Lung (tissue), 16 donors: ENCODE measurements around the gene ACVR1C. TPM values are rescaled to one million over a fixed set of nuclear protein-coding genes. Genes with fewer than 3 reads are reported as not detected.

ENCODE experiments used
- ATAC-seq: fragments of 200-7000 bp; cut with Tn5 transposase; one replicate; pipeline ENCODE4 v1.9.1; 2020; ENCODE audit warnings: moderate number of reproducible peaks; ENCODE audit not compliant: insufficient read depth, low FRiP score
- DNase-seq, 3 donors: peaks; one replicate each; pipeline ENCODE4 v3.0.0-alpha.2; 2013 to 2017
- H3K27ac ChIP-seq, 2 donors: one replicate each; pipeline ENCODE4 v1.5.1; 2013; ENCODE audit warnings: mild to moderate bottlenecking in 2 of 2, moderate library complexity in 2 of 2, control low read depth in 1 of 2, inconsistent platforms in 1 of 2, low read depth in 1 of 2, low read length in 1 of 2
- H3K27me3 ChIP-seq, 3 donors: one replicate each; pipeline ENCODE4 v1.5.1; 2013; ENCODE audit warnings: low read length in 2 of 3; ENCODE audit not compliant: control insufficient read depth in 3 of 3, insufficient read depth in 3 of 3
- H3K36me3 ChIP-seq, 4 donors: one replicate each; pipeline ENCODE4 v1.5.1; 2013; ENCODE audit warnings: low read length in 4 of 4, mild to moderate bottlenecking in 1 of 4, moderate library complexity in 1 of 4; ENCODE audit not compliant: control insufficient read depth in 4 of 4, insufficient read depth in 4 of 4
- H3K4me1 ChIP-seq, 5 donors: one replicate each; pipeline ENCODE4 v1.5.1; 2013; ENCODE audit warnings: low read length in 5 of 5, mild to moderate bottlenecking in 2 of 5, moderate library complexity in 1 of 5; ENCODE audit not compliant: control insufficient read depth in 5 of 5, insufficient read depth in 5 of 5
- H3K4me3 ChIP-seq: one replicate; pipeline ENCODE4 v1.5.1; 2013; ENCODE audit warnings: mild to moderate bottlenecking, control low read depth, moderate library complexity
- H3K9ac ChIP-seq, 2 donors: one replicate each; pipeline ENCODE4 v1.5.1; 2013; ENCODE audit warnings: low read length in 2 of 2, control low read depth in 1 of 2; ENCODE audit not compliant: insufficient read depth in 1 of 2
- H3K9me3 ChIP-seq, 4 donors: one replicate each; pipeline ENCODE4 v1.5.1; 2013; ENCODE audit warnings: low read length in 3 of 4, mild to moderate bottlenecking in 1 of 4, moderate library complexity in 1 of 4; ENCODE audit not compliant: control insufficient read depth in 4 of 4, insufficient read depth in 3 of 4
- WGBS, 2 donors: extraction: QIAGEN DNeasy Blood & Tissue Kit; methylation state at CpG; one replicate each; pipeline ENCODE4 v1.1.7; 2013; 5-methylcytosine and 5-hydroxymethylcytosine counted together
- long read RNA-seq, 5 donors: transcript quantifications; one replicate each; lab custom pipeline, GENCODE V29; 2026
- polyA plus RNA-seq, 2 donors: library from polyadenylated mRNA; stranded (reverse); fragments of 200-250 nt; gene quantifications; one replicate each; pipeline ENCODE4 v1.2.1, GENCODE V29; 2013
- total RNA-seq, 2 donors: library from RNA; depleted of rRNA in 1 of 2; stranded (reverse); fragments of >200 nt in 1 of 2; gene quantifications; one replicate each; pipeline ENCODE4 v1.2.1, GENCODE V29; 2014 to 2021
- TF ChIP-seq, protein P1 (sequence below): IDR thresholded peaks from 2 replicates; pipeline ENCODE4 v1.5.1; 2012; ENCODE audit warnings: mild to moderate bottlenecking; ENCODE audit errors: control extremely low read depth, extremely low read depth
- donor health status: control.
- donor health status: control.
- donor health status: Bipolar disorder and iron deficiency.
- donor health status: healthy.
- donor health status: DM: yes; HTN: yes; CAD: no.

The ACVR1C gene
- total RNA-seq (1 to 10 TPM in 1 of 2 donors, under 1 TPM in 1; 0.82 to 1.9 TPM), polyA plus RNA-seq (under 1 TPM; 0.08 to 0.35 TPM)
- long read RNA-seq, donor 1, result 0 reads
- long read RNA-seq, donor 2, result 0 reads
- long read RNA-seq, donor 3, result 0 reads
- long read RNA-seq, donor 4, result 0 reads
- long read RNA-seq, donor 5, result 0 reads

DNA sequence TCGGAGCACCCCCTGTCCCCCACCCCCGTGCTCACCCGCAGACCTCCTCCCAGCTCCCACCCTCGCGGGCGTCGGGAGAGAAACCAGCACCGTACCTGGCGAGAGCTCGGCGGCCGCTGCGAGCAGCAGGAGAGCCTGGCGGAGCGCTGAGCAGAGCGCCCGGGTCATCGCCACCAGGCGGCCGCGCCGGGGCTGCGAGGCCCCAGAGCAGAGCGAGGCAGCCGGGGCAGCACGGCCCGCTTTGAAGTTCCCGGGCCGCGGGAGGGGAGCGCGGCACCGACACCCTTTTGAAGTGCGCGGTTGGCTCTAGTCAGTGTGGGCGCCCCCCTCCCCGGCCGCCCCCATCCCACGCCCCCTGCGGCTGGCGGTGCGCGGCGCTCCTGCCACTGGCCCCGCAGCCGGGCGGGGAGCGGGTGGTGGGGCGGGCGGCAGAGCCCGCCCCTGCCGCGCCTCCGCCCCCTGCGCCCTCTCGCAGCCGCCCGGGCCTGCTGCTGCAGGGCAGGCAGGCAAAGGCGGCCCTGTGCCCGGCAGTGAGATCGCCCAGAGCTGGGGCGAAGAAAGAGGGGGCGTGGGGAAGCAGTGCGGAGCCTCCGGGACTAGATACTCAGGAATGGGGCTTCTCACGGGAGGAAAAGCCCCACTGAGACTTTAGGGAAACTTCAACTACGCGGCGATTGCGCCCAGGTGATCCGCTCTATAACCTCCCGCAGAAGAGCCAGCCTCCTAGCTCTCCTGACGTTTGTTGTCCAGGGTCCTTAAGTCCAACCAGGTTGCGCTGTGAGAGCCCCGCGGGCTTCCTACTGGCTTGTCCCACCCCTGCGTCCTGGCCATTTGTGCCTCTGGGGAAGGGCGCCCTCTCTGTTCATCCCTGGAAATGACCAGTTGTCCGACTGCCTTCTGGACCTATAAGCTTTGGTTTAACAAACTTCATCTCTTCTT lies at the start of gene ACVR1C:
Gene ACVR1C, minus strand, starts transcription at position 388 of the 939 bp plus-strand sequence. Its CDS starts 220 bp downstream, at position 168.
- peaks cover 0 to 19% (median 16%) of the 10 kb centered on the region in 3 donors for H3K27me3 ChIP-seq
- H3K9ac ChIP-seq, result no peak within 1 kb of the TSS
- H3K4me3 ChIP-seq, result peak within 1 kb of the TSS; percentile 38
- 0 to 1% methylated on average over 55 to 79 of the region's 79 CpGs for WGBS, 2 donors
- H3K4me1 ChIP-seq, result peaks cover 0 to 7% (median 0%) of the 10 kb centered on the region in 5 donors
- TF ChIP-seq, protein P1, sequence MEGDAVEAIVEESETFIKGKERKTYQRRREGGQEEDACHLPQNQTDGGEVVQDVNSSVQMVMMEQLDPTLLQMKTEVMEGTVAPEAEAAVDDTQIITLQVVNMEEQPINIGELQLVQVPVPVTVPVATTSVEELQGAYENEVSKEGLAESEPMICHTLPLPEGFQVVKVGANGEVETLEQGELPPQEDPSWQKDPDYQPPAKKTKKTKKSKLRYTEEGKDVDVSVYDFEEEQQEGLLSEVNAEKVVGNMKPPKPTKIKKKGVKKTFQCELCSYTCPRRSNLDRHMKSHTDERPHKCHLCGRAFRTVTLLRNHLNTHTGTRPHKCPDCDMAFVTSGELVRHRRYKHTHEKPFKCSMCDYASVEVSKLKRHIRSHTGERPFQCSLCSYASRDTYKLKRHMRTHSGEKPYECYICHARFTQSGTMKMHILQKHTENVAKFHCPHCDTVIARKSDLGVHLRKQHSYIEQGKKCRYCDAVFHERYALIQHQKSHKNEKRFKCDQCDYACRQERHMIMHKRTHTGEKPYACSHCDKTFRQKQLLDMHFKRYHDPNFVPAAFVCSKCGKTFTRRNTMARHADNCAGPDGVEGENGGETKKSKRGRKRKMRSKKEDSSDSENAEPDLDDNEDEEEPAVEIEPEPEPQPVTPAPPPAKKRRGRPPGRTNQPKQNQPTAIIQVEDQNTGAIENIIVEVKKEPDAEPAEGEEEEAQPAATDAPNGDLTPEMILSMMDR, result peak; percentile 19
- ATAC-seq (peak; percentile 86), DNase-seq (peak; percentile 56 to 73 (median 69))
- H3K36me3 ChIP-seq, result no peaks in the 10 kb centered on the region
- peak within 1 kb of the TSS in 1 of 2 donors; percentile 37 for H3K27ac ChIP-seq
- no peaks in the 10 kb centered on the region for H3K9me3 ChIP-seq

DNA sequence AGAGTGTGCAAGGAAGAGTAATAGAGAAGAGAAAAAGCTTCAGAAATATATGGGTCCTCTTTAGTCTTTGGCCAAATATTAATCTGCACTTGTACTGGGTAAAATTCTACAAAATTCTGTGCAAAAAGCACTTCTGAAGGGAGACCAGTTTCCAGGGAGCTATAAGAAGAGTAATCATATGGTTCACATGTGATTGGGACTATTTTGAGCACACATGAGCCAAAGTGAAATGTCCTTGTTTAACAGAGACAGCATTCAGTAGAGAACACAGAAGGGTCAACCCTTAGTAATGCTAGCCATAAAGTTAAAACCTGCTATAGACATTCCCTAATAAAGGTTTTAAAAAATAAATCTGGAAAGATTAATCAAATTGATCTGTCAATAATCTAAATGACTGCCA lies 49.3 kb upstream of the ACVR1C start:
- ATAC-seq (no peak), DNase-seq (no peak)
- no peaks in the 10 kb centered on the region for H3K9me3 ChIP-seq
- no peak overlapping the region for H3K27ac ChIP-seq
- H3K27me3 ChIP-seq, result no peaks in the 10 kb centered on the region
- TF ChIP-seq, protein P1, result no peak
- H3K36me3 ChIP-seq, result peaks cover 0 to 1% (median 0%) of the 10 kb centered on the region in 4 donors
- no peak overlapping the region for H3K9ac ChIP-seq
- no peak overlapping the region for H3K4me3 ChIP-seq
- H3K4me1 ChIP-seq, result no peaks in the 10 kb centered on the region

DNA sequence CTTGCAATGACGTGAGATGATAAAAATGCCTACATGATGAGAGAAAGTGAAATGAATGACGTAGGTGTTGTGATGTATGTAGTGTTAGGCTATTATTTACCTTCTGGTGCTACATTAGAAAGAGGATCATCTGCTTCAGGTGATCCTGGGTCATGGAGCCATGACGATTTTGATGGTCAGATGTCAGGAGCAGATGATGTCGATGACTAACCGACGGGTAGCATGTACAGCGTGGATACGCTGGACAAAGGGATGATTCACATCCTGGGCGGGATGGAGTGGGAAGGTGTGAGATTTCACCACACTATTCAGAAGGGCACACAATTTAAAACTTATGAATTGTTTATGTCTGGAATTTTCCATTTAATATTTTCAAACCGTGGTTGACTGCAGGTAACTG lies 43.5 kb upstream of the ACVR1C start:
- H3K4me1 ChIP-seq, result no peaks in the 10 kb centered on the region
- H3K9ac ChIP-seq, result no peak overlapping the region
- H3K27ac ChIP-seq, result no peak overlapping the region
- no peaks in the 10 kb centered on the region for H3K9me3 ChIP-seq
- no peak overlapping the region for H3K4me3 ChIP-seq
- no peak for ATAC-seq
- WGBS, 2 donors, result 91 to 93% methylated on average over 10 of the region's 10 CpGs
- no peak for DNase-seq
- H3K36me3 ChIP-seq, result peaks cover 0 to 1% (median 0%) of the 10 kb centered on the region in 4 donors
- TF ChIP-seq, protein P1, result no peak
- H3K27me3 ChIP-seq, result no peaks in the 10 kb centered on the region
